DLD1 (cell line): Measurements from ENCODE around the gene PDE3B.
"Not testable (repeated sequence)": the region's sequence is repeated elsewhere in the genome, so short reads cannot be mapped to it uniquely, and the experiment has no call there.

Experiments used
- in situ Hi-C: cut with HindIII; loops from 2 replicates; pipeline ENCODE4 v1.10.0; 2017; ENCODE audit warnings: low sequenced_read_pairs

Gene PDE3B

DNA sequence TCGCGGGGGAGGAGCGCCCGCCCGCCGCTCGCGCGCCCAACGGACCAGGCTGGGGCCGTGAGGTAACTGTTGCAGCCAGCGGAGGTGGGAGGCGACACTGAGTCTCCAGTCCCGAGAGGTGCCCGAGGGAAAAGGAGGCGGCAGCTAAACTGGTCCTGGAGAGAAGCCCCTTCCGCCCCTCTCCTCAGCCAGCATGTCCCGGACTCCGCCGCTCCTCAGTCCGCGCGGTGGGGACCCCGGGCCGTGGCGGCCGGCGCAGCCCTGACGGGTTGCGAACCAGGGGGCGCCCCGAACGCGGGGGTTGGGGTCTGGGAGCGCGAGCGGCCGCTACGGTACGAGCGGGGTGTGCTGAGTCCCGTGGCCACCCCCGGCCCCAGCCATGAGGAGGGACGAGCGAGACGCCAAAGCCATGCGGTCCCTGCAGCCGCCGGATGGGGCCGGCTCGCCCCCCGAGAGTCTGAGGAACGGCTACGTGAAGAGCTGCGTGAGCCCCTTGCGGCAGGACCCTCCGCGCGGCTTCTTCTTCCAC, at the start of gene PDE3B:
PDE3B (plus strand) TSS at position 108 of the 529 bp plus-strand sequence; CDS start at position 380, 272 bp downstream.
- in situ Hi-C loops = no loop called here

DNA sequence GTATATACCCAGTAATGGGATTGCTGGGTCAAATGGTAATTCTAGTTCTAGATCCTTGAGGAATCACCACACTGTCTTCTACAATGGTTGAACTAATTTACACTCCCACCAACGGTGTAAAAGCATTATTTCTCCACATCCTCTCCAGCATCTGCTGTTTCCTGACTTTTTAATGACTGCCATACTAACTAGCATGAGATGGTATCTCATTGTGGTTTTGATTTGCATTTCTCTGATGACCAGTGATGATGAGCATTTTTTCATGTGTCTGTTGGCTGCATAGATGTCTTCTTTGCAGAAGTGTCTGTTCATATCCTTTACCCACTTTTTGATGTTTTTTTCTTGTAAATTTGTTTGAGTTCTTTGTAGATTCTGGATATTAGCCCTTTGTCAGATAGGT, 48.3 kb upstream of the PDE3B start:
- in situ Hi-C loops = not testable (repeated sequence)

DNA sequence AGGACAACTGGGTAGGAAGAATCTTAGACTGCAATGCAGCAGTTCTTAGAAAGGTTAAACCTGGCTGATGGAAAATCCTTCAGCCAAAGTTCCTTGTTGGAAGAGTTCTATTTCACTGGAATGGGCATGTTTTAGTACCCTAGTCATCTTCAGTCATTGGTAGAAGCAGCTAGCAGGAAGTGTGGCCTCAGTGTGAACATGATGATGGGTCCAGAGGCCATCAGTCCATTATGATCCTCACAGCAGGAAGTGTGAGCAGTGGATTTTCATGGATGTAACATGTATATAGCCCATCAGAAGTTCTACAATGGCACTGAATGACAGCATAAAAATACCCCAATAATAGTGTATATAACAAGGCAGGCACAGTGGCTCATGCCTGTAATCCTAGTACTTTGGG, 35.9 kb upstream of the PDE3B start:
- in situ Hi-C loops = no loop called here

DNA sequence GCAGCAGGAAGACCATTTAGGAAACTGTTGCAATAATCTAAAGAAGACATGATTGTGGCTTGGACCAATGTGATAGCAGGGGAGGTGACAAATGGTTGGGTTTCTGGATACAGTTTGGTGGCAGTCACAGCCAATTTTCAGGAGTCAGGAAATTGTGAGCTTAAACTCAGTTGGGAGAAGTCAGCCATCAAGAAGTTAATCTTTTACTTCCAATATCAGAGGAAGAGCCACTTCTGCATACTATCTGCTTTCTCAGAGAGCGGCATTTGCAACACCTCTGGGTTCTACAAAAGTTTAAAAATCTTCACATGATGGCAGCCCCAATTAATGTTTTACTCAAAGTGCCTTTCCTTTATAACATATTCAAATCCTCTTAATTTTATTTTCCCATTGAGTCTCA, 33.7 kb upstream of the PDE3B start:
- in situ Hi-C loops = no loop called here

DNA sequence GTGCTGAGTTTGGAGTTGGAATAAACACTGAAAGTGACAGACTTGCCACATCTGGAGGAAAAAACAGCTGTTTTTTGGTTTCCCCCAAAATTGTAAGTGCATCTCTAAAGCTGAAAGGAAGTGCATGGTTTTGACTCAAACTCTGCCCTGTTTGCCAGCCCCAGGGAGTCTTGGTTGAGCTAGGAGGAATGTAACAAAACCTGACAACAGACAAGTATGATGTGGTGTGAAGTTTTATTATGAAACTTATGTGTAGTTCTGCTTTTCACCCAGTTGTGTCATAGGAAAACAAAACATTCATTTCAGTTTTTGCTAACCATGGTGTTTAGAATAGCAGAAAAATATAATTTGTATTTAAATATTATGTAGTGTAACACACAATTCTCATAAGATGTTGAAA, 31.7 kb upstream of the PDE3B start:
- in situ Hi-C loops = no loop called here

DNA sequence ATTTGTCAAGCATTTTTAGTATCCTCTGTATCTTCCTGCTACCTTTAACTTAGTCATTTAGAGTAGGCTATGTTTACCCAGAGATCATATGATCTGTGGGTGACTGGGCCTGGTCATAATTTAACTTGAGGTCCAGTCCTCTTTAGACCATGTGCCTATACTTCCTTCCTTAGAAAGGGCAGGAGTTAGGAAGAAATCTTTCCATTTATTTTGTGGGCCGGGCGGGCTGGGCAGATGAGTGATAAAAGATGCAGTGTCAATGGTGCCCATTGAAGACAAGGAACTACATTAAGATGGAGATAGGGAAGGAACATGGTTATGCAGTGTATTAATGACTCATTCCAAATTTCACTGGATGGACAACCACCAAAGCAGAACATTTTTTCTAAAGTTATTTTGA, 30.9 kb upstream of the PDE3B start:
- in situ Hi-C loops = no loop called here

DNA sequence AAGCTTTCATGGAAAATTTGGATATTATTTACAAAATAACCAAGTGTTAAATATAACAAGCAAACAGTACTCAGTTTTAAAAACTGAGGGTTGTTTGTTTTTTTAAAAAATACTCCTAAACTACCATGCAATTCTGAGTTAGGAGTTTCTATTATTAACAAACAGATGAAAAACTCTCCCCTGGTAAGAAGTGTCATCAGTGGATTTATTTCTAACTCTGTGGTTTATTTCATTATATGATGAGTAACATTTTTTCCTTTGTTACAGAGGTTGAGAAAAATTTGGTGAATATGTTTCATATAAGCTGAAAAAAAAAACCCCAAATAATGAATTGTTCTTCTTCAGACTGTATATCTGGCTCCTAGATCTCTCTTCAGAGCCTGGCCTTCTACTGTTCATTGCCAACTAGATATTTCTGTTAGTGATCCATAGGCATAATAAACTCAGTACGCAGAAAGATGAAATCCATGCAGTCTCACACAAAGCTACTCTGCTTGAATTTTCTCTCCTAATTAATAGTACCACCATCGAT, 29.4 kb upstream of the PDE3B start:
- in situ Hi-C loops = no loop called here

DNA sequence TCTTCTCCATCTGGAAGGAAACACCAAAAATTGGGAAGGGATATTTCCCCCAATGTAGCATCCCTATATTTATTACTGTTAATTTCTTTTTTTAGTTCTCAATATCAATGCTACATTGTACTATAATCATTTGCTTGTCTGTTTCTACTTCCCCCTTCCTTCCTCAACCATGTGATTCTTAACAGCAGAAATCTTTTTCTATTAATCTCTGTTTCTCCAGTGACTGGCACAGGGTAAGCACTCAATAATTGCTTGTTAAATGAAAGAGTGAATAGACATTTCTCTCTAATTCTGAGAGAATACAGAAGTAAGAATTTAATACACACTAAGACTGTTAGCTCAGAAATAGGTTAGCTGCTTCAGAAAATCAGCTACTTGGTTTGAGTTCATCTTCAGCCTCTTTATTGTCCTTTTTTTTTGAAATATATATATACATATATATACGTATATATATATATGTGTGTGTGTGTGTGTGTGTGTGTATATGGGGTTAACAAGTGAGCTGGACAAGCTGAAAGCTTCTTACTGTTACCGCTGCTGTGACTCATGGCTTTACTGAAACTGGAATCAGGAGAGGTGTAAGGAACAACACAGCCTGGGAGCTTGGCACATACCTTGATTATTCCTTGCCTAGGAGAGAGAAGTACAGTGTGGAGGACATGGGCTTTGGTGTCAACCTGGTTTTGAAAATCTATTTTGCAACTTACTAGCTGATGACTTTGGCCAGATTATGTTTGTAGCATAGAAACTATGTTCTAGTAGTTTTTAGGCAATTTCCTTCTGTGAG, 26.2 kb upstream of the PDE3B start:
- in situ Hi-C loops = no loop called here

DNA sequence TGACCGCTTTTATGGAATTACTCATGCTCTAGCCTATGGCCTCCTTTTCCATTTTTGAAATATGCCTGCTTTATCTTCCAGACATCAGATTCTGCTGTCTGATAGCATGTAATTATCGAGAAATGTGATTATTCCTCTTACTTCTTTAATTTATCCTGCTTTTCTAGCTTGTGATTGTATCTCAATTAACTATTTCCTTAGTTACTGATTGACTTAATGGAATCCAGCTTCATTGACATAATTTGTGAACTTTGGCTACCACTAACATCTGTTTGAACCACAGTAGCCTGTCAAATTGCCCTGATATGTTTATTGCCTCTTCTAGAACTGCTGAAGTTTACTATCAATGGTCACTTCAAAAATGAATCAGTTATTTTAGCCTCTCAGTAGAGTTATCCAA, 25.5 kb upstream of the PDE3B start:
- in situ Hi-C loops = no loop called here

DNA sequence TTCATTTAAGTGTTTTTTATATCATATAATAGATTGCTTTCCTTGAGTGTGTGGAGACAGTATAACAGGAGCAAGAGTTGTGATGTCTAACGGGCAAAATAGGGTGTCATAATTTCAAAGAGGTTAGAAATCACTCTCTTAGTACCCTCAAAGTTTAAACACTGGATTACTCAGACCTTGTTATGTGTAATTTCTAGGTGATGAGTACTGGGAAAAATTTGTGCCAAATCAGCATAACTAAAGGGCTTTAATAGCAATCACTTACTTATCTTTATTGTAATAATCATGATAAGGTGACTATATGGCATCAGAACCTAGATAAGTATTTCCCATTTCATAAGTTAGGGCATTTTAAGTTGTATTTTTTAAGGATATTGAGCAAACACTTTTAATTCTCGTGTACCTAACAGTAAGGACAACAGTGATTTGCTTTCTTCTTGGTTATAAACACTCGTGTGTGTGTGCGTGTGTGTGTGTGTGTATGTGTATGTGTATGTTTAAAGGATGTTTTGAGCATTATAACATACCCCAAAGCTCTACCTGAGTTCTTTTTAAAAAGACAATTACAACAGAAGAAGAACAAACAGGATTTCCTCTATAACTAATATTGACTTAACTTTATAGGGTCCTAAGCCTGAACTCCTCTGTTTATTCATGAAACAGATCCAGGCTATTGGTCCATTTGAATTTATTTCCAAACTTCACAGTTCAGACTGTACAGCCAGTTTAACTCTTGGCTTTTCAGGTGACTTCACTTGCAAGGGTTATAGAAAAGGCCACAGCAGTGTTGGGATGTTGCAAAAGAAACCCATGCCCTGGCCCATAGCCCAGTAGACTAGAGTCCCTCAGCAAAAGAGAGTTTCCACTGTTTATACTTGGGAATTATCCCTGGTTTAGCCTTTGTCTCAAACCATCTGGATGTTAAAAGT, 23.7 kb upstream of the PDE3B start:
- in situ Hi-C loops = no loop called here

DNA sequence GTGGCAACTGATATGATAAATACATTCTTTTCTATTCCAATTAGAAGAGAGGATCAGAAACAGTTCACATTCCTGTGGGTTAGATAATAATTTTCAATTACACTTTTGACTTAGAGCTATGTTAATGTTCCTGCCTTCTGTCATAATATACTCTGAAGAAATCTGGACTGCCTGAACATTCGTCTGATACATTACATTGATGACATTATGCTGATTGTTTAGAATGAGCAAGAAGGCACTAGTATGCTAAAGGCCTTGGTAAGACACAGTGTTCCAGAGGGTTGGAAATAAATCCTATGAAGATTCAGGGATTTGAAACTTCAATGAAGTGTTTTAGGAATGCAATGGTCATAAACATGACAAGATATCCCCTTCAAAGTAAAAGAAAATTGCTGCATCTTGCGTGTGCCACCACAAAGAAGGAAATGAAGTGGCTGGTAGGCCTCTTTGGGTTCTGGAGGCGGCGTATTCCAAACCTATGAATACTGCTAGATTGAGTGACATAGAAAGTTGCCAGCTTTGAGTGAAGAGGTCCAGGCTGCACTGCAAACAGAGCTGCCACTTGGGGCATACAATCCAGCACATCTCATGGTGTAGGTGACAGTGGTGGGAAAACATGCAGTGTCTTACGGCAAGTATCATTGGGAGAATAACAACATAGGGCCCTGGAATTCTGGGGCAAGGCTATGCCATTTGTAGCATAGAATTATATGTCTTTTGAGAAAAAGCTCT, 21.2 kb upstream of the PDE3B start:
- in situ Hi-C loops = no loop called here

DNA sequence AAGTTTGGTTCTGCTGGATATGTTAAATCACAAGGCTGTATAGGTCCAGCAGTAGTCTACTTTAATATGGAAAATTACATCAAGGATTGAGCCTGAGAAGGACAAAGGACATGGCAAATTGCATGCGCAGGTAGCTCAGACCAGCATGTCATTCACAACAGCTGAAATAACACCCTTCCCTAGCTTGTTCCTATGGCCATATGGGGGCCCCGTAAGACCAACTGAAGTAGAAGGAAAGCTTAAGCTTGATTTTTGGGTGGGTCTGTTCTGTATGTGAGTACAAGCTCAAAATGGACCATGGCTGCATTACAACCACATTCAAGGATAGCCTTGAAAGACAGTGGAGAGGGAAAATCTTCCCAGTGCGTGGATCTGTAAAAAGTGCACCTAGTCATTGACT, 20.6 kb upstream of the PDE3B start:
- in situ Hi-C loops = no loop called here

DNA sequence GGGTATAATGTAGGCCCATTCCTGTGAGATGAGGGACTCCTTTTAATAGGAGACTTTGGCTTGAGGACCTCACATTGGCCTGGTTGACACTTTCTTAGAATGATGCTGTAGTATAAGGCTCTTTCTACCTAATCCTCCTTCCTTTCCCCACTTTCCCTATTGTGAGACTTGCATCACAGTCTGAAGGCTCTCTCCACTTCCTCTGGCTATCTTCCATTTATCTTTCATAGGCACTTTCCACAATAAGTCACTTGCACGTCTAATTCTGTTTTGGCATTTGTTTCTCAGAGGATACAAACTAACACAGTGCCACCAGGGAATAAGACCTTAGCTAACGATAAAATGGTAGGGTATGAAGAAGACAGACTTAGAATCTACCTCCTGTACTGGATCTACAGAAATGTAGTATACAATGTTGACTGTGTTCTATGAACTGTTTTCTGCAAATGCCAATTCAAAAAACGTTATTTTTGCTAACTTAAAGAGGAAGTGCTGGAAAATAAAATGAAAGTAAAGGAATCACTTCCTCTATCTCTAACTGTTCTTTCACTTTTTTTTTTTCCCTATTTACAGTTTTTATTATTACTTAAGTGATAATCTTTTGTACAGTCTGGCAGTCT, 17.9 kb upstream of the PDE3B start:
- in situ Hi-C loops = no loop called here

DNA sequence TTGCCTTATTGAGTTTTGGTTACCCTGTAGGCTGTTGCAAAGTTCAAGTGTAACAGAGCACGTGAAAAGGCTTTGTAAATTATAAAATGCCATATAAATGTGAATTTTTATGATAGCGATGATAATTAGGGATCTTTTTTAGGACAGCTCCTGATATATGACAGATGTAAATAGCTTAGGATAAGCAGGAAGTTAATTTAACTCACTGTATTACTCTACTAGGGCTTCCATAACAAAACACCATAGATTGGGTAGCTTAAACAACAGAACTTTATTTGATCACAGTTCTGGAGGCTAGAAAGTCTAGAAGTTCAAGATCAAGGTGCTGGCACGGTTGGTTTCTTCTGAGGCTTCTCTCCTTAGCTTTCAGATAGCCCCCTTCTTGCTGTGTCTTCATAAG, 17.0 kb upstream of the PDE3B start:
- in situ Hi-C loops = no loop called here

DNA sequence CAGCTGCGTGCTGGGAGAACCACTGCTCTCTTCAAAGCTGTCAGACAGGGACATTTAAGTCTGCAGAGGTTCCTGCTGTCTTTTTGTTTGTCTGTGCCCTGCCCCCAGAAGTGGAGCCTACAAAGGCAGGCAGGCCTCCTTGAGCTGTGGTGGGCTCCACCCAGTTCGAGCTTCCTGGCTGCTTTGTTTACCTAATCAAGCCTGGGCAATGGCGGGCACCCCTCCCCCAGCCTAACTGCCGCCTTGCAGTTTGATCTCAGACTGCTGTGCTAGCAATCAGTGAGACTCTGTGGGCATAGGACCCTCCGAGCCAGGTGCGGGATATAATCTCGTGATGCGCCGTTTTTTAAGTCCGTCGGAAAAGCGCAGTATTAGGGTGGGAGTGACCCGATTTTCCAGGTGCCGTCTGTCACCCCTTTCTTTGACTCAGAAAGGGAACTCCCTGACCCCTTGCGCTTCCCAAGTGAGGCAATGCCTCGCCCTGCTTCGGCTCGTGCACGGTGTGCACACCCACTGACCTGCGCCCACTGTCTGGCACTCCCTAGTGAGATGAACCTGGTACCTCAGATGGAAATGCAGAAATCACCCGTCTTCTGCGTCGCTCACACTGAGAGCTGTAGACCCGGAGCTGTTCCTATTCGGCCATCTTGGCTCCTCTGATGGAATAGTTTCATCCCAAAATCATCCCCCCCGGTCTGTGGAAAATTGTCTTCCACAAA, 9.9 kb upstream of the PDE3B start:
- in situ Hi-C loops = not testable (repeated sequence)

DNA sequence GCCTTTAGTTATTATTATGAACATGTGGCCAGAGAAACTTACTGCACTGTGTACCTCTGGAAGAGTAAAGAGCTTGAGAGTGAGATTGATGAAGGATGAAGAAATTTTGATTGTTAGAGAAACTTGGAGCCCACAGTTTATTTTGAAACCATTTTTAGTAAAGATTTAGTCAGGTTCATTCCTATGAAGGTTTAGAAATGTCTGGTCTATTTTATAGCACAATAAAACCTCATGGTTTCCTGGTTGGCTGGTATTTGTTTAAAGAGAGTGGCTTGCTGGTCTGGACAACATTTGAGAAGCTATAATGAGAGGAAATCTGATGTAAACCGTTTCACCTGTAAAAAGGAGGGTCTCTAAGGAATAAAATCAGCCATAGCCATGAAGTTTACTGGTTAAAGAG, 8.8 kb upstream of the PDE3B start:
- in situ Hi-C loops = no loop called here

DNA sequence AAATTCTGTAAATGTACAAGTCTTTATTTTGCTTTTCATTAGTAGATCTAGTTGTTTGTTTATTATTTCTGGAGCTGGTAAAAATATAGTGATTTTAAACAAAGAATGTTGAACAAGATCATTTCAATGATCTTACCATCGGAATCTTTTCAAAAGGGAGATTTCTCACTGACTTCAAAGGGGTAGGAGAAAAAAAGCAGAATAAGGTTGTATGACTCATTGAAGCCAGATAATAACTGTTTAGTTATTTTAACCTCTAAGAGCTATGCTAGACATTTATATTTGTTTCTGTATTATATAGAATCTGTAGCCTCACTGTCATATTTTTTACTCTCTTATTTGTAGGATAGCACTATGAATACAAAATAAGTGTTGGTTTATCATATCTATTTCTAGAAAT, 8.1 kb upstream of the PDE3B start:
- in situ Hi-C loops = no loop called here

DNA sequence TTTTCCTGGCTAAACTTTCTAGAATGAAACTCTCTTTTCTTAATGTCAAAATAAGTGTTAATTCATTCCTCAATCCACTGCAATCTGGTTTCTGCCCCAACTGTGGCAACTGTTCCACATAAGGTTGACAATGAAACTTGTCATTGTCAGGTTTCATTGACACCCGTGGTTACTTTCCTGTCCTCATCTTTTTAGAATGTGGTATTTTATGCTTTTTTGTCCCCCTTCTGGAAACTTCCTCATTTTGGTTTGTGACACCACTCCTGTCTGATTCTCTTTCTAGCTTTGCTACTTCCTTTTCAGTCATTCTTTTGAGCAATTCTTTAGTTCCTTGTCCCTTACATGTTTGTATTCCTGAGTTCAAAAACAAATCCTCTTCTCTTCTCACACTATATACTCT, 7.5 kb upstream of the PDE3B start:
- in situ Hi-C loops = no loop called here

DNA sequence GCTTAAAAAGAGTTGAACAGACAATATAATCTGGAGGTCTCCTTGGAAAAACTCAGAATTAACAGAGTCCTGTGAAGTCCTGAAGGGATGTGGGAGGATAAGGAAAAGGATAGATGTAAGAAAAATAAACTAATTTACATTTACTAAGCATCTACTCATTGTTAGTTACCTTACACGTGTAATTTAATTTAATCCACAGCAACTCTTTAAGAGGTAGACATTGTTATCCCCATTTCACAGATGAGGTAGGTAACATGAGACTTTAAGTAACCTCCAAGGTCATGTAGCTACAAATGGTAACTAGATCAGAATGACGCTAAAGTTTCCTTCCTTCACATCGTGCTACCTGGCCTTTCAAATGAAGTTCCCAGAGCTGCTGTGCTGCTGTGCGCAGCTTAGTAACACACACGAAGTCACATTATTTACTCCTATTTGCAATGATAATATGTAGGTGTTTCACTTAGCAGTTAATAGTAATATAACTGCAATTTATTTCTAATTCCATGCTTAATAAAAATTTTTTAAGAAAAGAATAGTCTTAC, 5.7 kb upstream of the PDE3B start:
- in situ Hi-C loops = no loop called here

DNA sequence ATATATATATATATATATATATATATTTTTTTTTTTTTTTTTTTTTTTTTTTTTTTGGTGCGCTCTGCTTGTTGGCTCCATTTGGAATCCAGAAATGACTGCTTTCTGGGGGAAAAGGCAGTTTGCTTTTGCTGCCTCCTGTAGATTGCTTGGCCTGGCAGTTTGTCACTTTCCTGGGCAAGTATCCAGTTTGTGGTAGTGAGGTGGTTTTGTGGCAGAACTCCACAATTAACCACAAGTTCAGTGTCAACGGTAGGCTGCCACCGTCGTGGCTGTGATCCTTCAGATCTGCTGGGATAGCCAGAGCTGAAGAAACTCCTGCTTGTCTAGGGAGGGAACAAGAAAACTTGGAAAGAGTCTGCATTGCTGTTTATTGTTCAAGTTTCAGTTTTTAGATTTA, 5.0 kb upstream of the PDE3B start:
- in situ Hi-C loops = no loop called here
